Skeletal muscle satellite cell (primary cell): ENCODE data around the gene DCLK1.

Experiments
- H3K27me3 ChIP-seq: 2 replicates; pipeline ENCODE4 v1.7.0; 2013; ENCODE audit warnings: low read length; ENCODE audit not compliant: control insufficient read depth, insufficient read depth
- H3K36me3 ChIP-seq: 2 replicates; pipeline ENCODE4 v1.7.0; 2013; ENCODE audit warnings: mild to moderate bottlenecking, control low read depth, low read length; ENCODE audit not compliant: insufficient read depth
- H3K4me1 ChIP-seq: 2 replicates; pipeline ENCODE4 v1.7.0; 2013; ENCODE audit warnings: low read length; ENCODE audit not compliant: control insufficient read depth, insufficient read depth
- H3K4me2 ChIP-seq: 2 replicates; pipeline ENCODE4 v1.7.0; 2013; ENCODE audit warnings: mild to moderate bottlenecking, low read length
- H3K4me3 ChIP-seq: 2 replicates; pipeline ENCODE4 v1.7.0; 2013; ENCODE audit warnings: low read length
- H3K9ac ChIP-seq: 2 replicates; pipeline ENCODE4 v1.7.0; 2013; ENCODE audit warnings: mild to moderate bottlenecking, low read depth, low read length, moderate library complexity
- H3K9me3 ChIP-seq: replicated peaks from 2 replicates; pipeline ENCODE4 v1.7.0; 2013; ENCODE audit warnings: mild to moderate bottlenecking, control low read depth, low read length

The DCLK1 gene

GRCh38 chr13:35832551-35832950 lies 298.6 kb downstream of the DCLK1 start:
- Histone ChIP-seq H3K4me2 (no peak overlapping the region), H3K9me3 (no peaks in the 10 kb centered on the region), H3K4me1 (peaks cover 2% of the 10 kb centered on the region), H3K27me3 (no peaks in the 10 kb centered on the region), H3K4me3 (no peak overlapping the region), H3K9ac (no peak overlapping the region), H3K36me3 (no peaks in the 10 kb centered on the region)

- H3K4me1 ChIP-seq: no peaks in the 10 kb centered on the region
- H3K4me3 ChIP-seq: no peak overlapping the region
- H3K36me3 ChIP-seq: no peaks in the 10 kb centered on the region
- no peaks in the 10 kb centered on the region for H3K27me3 ChIP-seq
- no peak overlapping the region for H3K9ac ChIP-seq
- H3K4me2 ChIP-seq: no peak overlapping the region
- H3K9me3 ChIP-seq: no peaks in the 10 kb centered on the region
Observed at GRCh38 chr13:35830850-35831450, 300.2 kb downstream of the DCLK1 start.

GRCh38 chr13:35826626-35827254 lies 304.4 kb downstream of the DCLK1 start:
- H3K9me3 ChIP-seq: no peaks in the 10 kb centered on the region
- no peak overlapping the region for H3K4me3 ChIP-seq
- H3K9ac ChIP-seq: no peak overlapping the region
- H3K4me1 ChIP-seq: no peaks in the 10 kb centered on the region
- H3K4me2 ChIP-seq: no peak overlapping the region
- H3K36me3 ChIP-seq: no peaks in the 10 kb centered on the region
- no peaks in the 10 kb centered on the region for H3K27me3 ChIP-seq

GRCh38 chr13:35824825-35825224 lies 306.4 kb downstream of the DCLK1 start:
- H3K4me1 ChIP-seq: no peaks in the 10 kb centered on the region
- no peak overlapping the region for H3K9ac ChIP-seq
- H3K9me3 ChIP-seq: no peaks in the 10 kb centered on the region
- H3K4me3 ChIP-seq: no peak overlapping the region
- no peaks in the 10 kb centered on the region for H3K27me3 ChIP-seq
- no peak overlapping the region for H3K4me2 ChIP-seq
- no peaks in the 10 kb centered on the region for H3K36me3 ChIP-seq

GRCh38 chr13:35824395-35824794 lies 306.8 kb downstream of the DCLK1 start:
- no peak overlapping the region for H3K4me2 ChIP-seq
- no peaks in the 10 kb centered on the region for H3K36me3 ChIP-seq
- no peak overlapping the region for H3K9ac ChIP-seq
- no peaks in the 10 kb centered on the region for H3K9me3 ChIP-seq
- H3K27me3 ChIP-seq: no peaks in the 10 kb centered on the region
- H3K4me1 ChIP-seq: no peaks in the 10 kb centered on the region
- H3K4me3 ChIP-seq: no peak overlapping the region

GRCh38 chr13:35822666-35823065 lies 308.5 kb downstream of the DCLK1 start:
- Histone ChIP-seq H3K4me1 (no peaks in the 10 kb centered on the region), H3K9me3 (no peaks in the 10 kb centered on the region), H3K4me2 (no peak overlapping the region), H3K36me3 (no peaks in the 10 kb centered on the region), H3K9ac (no peak overlapping the region), H3K4me3 (no peak overlapping the region), H3K27me3 (no peaks in the 10 kb centered on the region)

GRCh38 chr13:35818633-35819067 lies 312.5 kb downstream of the DCLK1 start:
- Histone ChIP-seq H3K9me3 (no peaks in the 10 kb centered on the region), H3K4me1 (no peaks in the 10 kb centered on the region), H3K4me2 (no peak overlapping the region), H3K36me3 (no peaks in the 10 kb centered on the region), H3K27me3 (no peaks in the 10 kb centered on the region), H3K9ac (no peak overlapping the region), H3K4me3 (no peak overlapping the region)

GRCh38 chr13:35817642-35818607 lies 313.3 kb downstream of the DCLK1 start:
- Histone ChIP-seq H3K9ac (no peak overlapping the region), H3K9me3 (no peaks in the 10 kb centered on the region), H3K27me3 (no peaks in the 10 kb centered on the region), H3K4me1 (no peaks in the 10 kb centered on the region), H3K36me3 (no peaks in the 10 kb centered on the region), H3K4me2 (no peak overlapping the region), H3K4me3 (no peak overlapping the region)

- H3K36me3 ChIP-seq: no peaks in the 10 kb centered on the region
- no peak overlapping the region for H3K9ac ChIP-seq
- no peak overlapping the region for H3K4me2 ChIP-seq
- no peaks in the 10 kb centered on the region for H3K9me3 ChIP-seq
- no peaks in the 10 kb centered on the region for H3K27me3 ChIP-seq
- no peaks in the 10 kb centered on the region for H3K4me1 ChIP-seq
- no peak overlapping the region for H3K4me3 ChIP-seq
Observed at GRCh38 chr13:35814605-35815011, 316.6 kb downstream of the DCLK1 start.

- Histone ChIP-seq H3K9ac (no peak overlapping the region), H3K36me3 (no peaks in the 10 kb centered on the region), H3K9me3 (no peaks in the 10 kb centered on the region), H3K4me1 (no peaks in the 10 kb centered on the region), H3K4me3 (no peak overlapping the region), H3K4me2 (no peak overlapping the region), H3K27me3 (peaks cover 3% of the 10 kb centered on the region)
Observed at GRCh38 chr13:35812736-35813135, 318.4 kb downstream of the DCLK1 start.

GRCh38 chr13:35810321-35810720 lies 320.9 kb downstream of the DCLK1 start:
- H3K9me3 ChIP-seq: no peaks in the 10 kb centered on the region
- H3K9ac ChIP-seq: no peak overlapping the region
- H3K4me1 ChIP-seq: no peaks in the 10 kb centered on the region
- H3K4me3 ChIP-seq: no peak overlapping the region
- H3K4me2 ChIP-seq: no peak overlapping the region
- H3K36me3 ChIP-seq: no peaks in the 10 kb centered on the region
- peaks cover 3% of the 10 kb centered on the region for H3K27me3 ChIP-seq
